Erythroblast (primary cell): ENCODE results near the gene TMEM229B.

Source experiments
- DNase-seq, 2 experiments: peaks; one replicate each; lab custom pipeline; 2025; lab: John Stamatoyannopoulos, UW
- GATA1 ChIP-seq: IDR thresholded peaks from 2 replicates; pipeline ENCODE4 v1.6.1; 2011; ENCODE audit warnings: low read depth, mild to moderate bottlenecking, control low read depth, low read length, moderate library complexity
- POLR2A ChIP-seq: IDR thresholded peaks from 2 replicates; pipeline ENCODE4 v1.6.1; 2011; ENCODE audit warnings: mild to moderate bottlenecking, low read length

Gene TMEM229B

GRCh38 chr14:67487937-67488893 is at the start of gene TMEM229B:
Gene TMEM229B, minus strand, starts transcription at chr14:67488721. Its CDS starts 14,798 bp downstream, at chr14:67473923.
- DNase-seq, result peak; percentile 13 to 33

GRCh38 chr14:67537736-67538135 is 49.2 kb upstream of the TMEM229B start:
- TF ChIP-seq POLR2A, result no peak
- DNase-seq, result no peak

More at GRCh38 chr14:67487937-67488893, at the start of gene TMEM229B:
- TF ChIP-seq GATA1 (no peak), POLR2A (peak; percentile 37)

DNA sequence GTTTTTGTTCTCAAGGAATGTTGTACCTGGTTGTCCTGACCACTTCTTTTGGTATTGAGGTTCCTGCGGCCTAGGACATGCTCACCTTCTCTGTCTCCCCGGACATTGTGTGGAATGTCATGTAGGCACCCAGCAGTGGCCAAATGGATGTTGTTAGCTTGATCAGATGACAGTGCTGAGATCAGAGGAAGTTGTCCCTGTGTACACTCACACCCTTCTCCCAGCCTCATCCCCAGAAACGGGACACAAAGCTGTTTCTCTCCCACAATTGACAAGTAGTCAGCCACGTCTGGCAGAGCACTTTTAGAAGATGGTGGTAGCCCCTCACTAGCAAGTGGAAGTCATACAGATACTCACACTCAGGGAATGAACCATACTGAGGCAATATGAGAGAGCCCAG is 47.6 kb upstream of the TMEM229B start:
- DNase-seq, result no peak
- TF ChIP-seq POLR2A (no peak), GATA1 (no peak)

GRCh38 chr14:67533754-67534085 is 45.2 kb upstream of the TMEM229B start:
- TF ChIP-seq POLR2A, result no peak
- TF ChIP-seq GATA1, result no peak
- DNase-seq, result no peak

- peak; percentile 44 to 53 for DNase-seq
- TF ChIP-seq GATA1, result no peak
- TF ChIP-seq POLR2A, result no peak
Measured at GRCh38 chr14:67532998-67533753, 44.7 kb upstream of the TMEM229B start, which contains the start of gene PLEKHH1. Gene PLEKHH1, plus strand, starts transcription at chr14:67533290. Its CDS starts 8,578 bp downstream, at chr14:67541868.

DNA sequence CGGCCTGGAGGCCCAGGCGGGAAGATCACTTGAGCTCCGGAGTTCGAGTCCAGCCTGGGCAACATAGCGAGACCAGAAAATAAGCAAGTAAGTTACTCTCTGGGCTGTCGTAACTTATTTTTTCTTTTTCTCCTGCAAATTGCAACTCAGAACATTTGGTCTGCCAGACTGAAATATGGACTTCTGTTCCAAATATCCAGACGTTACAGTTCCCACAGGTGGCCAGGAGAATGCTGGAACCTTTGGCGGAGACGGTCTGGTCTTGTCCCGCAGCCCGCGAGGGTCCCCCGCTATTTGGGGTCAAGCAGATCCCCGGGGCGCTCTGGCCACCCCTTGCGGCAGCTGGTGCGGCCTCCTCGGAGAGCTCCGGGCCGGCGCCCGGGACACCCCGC is 44.1 kb upstream of the TMEM229B start:
- TF ChIP-seq GATA1 (no peak), POLR2A (no peak)
- no peak for DNase-seq

GRCh38 chr14:67529947-67530935 is 41.7 kb upstream of the TMEM229B start:
- no peak for TF ChIP-seq GATA1
- no peak for TF ChIP-seq POLR2A
- DNase-seq, result no peak

GRCh38 chr14:67528276-67528675 is 39.8 kb upstream of the TMEM229B start:
- TF ChIP-seq POLR2A (no peak), GATA1 (no peak)
- no peak for DNase-seq

DNA sequence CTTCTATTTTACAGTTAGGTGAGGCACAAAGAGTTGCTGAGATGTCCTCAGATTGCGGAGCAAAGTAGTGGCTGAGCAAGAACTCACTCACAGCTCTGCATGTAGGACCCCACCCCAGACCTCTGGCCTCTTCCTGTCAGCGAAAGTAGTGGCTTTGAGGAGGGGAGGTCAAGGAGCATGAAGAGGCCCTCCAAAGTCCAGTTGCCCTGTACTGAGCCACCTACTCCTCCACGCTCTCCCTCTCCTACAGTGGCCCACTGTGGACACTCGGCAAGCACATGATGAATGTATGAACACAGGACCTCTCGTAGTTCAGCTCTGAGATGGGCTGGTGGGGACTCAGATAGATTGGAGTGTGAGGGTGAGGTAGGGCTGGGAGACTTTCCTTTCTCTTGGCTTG is 39.2 kb upstream of the TMEM229B start:
- no peak for DNase-seq
- no peak for TF ChIP-seq GATA1
- TF ChIP-seq POLR2A, result no peak

DNA sequence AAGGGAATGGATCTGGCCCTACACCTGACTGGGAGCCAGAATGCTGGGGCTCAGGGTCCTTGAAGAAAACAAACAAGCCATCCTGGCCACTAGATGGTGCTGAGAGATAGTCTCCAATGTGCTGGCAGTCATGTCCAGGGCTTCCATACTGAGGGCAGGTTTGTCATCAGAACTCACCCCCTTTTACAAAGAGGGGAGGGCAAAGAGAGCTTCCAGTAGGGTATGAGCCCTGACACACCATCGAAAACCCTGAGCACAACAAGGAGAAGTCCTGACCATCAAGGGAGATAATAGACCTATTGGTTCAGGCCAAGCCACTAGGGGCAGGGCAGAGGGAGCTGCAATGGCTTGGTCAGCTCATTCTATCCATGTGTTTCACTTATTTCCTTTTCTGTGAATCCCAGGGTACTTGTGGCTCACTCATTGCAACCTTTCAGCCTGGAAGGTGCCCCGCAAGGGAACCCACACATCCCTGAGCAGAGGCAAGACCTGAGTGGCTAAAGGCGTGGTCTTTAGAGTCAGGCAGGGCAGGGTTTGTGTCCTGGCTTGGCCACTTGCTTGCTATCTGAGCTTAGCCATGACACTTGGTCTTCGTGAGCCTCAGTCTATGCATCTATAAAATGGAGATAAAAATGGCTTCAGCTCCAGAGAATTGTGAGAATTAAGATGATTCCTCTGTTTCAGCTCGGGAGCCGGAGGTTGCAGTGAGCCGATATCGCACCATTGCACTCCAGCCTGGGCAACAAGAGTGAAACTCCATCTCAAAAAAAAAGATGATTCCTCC is 38.3 kb upstream of the TMEM229B start:
- no peak for TF ChIP-seq POLR2A
- TF ChIP-seq GATA1, result no peak
- DNase-seq, result peak; percentile 50 to 60

DNA sequence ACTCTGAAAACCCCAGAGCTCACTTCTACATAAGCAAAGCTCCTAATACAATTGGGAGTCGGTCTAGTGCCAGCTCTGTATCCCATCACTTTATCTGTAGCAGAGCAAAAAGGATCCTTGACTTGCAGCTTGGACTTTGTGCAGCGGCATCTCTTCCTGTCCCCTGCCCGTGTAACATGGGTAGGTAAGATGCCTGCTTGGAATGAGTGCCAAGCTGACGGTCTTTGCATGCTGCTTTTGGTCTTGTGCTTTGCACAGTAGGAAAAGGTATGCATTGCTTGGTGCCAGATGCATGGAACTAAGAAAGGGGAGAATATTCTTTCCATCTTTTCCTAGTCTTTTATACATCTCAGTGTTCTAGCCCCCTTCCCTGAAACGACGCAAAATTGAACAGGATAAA is 37.7 kb upstream of the TMEM229B start:
- no peak for DNase-seq
- TF ChIP-seq POLR2A (no peak), GATA1 (no peak)

DNA sequence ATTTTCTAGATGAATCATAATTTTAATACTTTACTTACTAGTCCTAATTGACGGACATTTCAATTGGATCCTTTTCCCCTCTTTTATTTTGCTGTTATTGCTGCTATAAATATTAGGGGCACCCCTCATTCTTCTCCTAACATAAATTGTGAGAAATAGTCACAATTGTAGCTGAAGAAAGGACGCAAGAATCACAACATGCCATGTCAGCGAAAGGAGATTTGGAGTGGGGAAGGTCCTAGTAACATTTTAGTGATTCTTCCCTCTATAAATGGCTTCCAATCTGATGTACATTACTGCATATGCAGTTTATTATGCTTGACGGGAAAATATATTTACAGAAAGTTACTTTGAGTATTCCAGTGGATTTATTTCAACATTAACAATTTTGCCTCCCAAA is 36.9 kb upstream of the TMEM229B start:
- DNase-seq, result no peak
- TF ChIP-seq GATA1 (no peak), POLR2A (no peak)

DNA sequence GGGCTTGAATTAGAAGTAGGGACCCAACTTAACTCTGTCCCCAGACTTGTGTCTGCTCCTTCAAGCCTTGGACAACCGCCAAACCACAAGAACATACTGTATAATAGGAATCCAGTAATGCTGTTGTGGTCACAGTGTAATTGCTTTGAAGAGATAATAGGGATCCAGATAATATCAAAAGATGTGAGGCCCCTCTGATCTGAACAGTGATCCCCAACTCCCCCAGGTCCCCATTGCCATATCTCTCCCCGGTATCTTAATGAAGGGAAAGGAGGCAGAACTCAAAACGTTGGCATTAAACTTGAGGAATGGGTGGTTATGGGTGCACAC is 36.1 kb upstream of the TMEM229B start:
- peak in 1 of 2 experiments; percentile 36 for DNase-seq
- no peak for TF ChIP-seq POLR2A
- TF ChIP-seq GATA1, result no peak
